Motor neuron (in vitro differentiated cells): ENCODE results near the gene ACOX3. TPM values are rescaled to one million over a fixed set of nuclear protein-coding genes. Genes with fewer than 3 reads are reported as not detected.
"Not testable (repeated sequence)": the region's sequence is repeated elsewhere in the genome, so short reads cannot be mapped to it uniquely, and the experiment has no call there.

Experiments used
- ATAC-seq, 8 experiments: fragments of 200-7000 bp; cut with Tn5 transposase; replicated peaks in 6 of 8; 2 replicates each; pipeline ENCODE4 v1.8.0; 2021; ENCODE audit warnings: mild to moderate bottlenecking in 8 of 8, moderate library complexity in 8 of 8
- H3K27ac ChIP-seq, 2 donors: fragments of 250-450 bp; sonication (Bioruptor Pico); 2 replicates each; pipeline ENCODE4 v1.9.0; 2021; ENCODE audit warnings: antibody characterized with exemption in 2 of 2, mild to moderate bottlenecking in 2 of 2, moderate library complexity in 1 of 2
- H3K4me1 ChIP-seq, 2 donors: fragments of 250-450 bp; sonication (Bioruptor Pico); replicated peaks in 1 of 2; 2 replicates each; pipeline ENCODE4 v1.6.1; 2021; ENCODE audit warnings: antibody characterized with exemption in 2 of 2, mild to moderate bottlenecking in 2 of 2, moderate library complexity in 1 of 2
- H3K4me3 ChIP-seq, 5 donors: fragments of 250-450 bp; sonication (Bioruptor Pico); 2 replicates each; pipeline ENCODE4 v1.9.0; 2021; ENCODE audit warnings: antibody characterized with exemption in 5 of 5, mild to moderate bottlenecking in 5 of 5, moderate library complexity in 4 of 5
- WGBS, 10 experiments: fragments of 450-650 bp; shearing (Covaris generic); methylation state at CpG; one replicate each; pipeline ENCODE4 v1.0.0; 2022; 5-methylcytosine and 5-hydroxymethylcytosine counted together
- in situ Hi-C, 9 experiments: fragments of 400-800 bp; cut with MboI; loops; one replicate each; pipeline ENCODE4 v1.15.0; 2021; ENCODE audit warnings: low sequenced_read_pairs in 9 of 9, low pct_unique_long_range_greater_than_20kb in 2 of 9; ENCODE audit not compliant: unreplicated experiment in 9 of 9
- total RNA-seq, 8 experiments: library from RNA; unstranded; fragments of 300-600 nt; gene quantifications; 2 replicates each; pipeline versions ENCODE4 v1.2.3 to v1.2.4, GENCODE V29; 2022

ACOX3 gene
- total RNA-seq: 10 to 100 TPM in 6 of 8 experiments, 1 to 10 TPM in 2; 6.9 to 19.7 (median 12.6) TPM

DNA sequence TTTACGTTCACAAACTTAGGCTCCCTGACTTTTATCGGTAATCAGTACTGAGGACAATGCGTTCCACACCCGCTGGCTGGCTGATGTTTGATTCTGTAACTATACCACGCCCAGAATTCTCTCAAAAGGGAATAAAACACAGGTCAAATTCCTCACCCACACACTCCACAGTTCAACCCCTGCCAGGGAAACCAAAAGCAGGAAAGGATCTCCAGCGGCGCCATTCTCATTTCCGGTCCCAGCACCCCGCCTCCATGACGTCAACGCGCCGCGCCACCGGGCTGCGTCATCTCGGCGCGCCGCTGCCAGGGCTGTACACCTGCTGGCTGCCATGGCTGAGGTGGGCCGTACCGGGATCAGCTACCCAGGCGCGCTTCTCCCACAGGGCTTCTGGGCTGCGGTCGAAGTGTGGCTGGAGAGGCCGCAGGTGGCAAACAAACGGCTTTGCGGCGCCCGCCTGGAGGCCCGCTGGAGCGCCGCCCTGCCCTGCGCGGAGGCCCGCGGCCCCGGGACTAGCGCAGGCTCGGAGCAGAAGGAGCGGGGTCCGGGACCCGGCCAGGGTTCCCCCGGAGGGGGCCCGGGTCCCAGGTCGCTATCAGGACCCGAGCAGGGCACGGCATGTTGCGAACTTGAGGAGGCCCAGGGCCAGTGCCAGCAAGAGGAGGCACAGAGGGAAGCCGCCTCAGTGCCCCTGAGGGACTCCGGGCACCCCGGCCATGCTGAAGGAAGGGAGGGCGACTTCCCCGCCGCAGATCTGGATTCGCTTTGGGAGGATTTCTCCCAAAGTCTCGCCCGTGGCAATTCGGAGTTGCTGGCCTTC, at the start of gene ACOX3, which contains the start of gene TRMT44:
TSS of gene ACOX3 (minus strand) at position 232 of the 820 bp plus-strand sequence. CDS start 24,202 bp downstream, outside the sequence.
TSS of gene TRMT44 (plus strand) at position 286 of the 820 bp plus-strand sequence. CDS start at position 332, 46 bp downstream.
- Histone ChIP-seq H3K4me3 (peak within 1 kb of the TSS; percentile 84 to 96 (median 89)), H3K4me1 (peaks cover 23 to 34% of the 10 kb centered on the region in 2 donors), H3K27ac (peak within 1 kb of the TSS; percentile 81 to 90)
- ATAC-seq: peak; percentile 88 to 96 (median 93)
- 0 to 6% (median 0%) methylated on average over 1 to 19 of the region's 60 CpGs; no CpG with 5 or more reads in 3 of the 10 experiments for WGBS, 10 experiments
- in situ Hi-C loops: no loop called here

DNA sequence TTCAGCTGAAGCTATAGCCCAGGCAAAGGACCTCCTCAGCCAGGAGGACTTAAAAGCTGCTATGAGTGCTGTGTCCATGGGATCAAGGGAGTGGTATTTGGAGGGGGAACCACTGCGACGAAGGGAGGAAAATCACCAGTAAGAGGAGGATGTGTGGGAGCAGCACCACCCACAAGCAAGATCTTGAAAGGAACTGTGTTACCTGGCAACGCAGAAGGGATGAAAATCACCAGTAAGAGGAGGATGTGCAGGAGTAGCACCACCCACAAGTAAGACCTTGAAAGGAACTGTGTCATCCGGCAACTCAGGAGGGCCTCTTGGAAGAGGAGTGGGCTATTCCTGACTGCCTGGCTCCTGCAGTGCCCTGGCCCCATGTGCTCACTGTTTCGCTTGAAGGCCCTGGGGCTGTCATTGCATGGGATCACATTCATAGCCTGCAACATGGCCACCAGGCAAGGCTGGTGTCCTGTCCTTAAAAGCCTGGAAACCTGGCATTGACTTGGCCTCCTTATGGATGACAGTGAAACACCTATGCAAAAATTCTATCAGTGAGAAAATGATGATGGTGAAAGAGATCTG, 48.4 kb upstream of the ACOX3 start:
- ATAC-seq: no peak
- Histone ChIP-seq H3K4me3 (no peak overlapping the region), H3K4me1 (peaks cover 0 to 3% of the 10 kb centered on the region in 2 donors), H3K27ac (no peak overlapping the region)
- in situ Hi-C loops: no loop called here
- WGBS, 10 experiments: 100% methylated on average over 1 to 3 of the region's 5 CpGs; no CpG with 5 or more reads in 7 of the 10 experiments

DNA sequence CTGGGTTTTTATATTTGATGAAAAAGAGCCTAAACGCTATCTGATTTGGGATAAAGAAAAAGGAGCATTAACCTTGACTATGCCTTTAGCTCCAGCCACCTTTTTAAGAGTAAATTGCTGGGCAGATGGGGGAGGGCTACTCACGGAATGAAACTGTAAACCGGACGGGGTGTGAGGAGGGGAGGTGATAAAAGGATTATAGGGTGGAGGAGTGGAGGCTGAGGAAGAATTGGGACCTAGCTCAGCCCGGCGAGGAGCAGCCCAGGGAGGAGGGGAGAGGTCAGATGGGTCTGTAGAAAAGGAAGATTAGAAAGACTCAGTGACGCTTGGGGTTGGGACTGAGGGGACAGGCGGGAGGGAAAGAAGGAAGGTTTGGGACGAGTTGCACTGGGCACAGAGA, 46.1 kb upstream of the ACOX3 start:
- H3K4me1 ChIP-seq, in situ Hi-C loops, ATAC-seq, H3K4me3 ChIP-seq, H3K27ac ChIP-seq: not testable (repeated sequence)
- 24 to 80% (median 53%) methylated on average over 1 to 5 of the region's 9 CpGs; no CpG with 5 or more reads in 6 of the 10 experiments for WGBS, 10 experiments

DNA sequence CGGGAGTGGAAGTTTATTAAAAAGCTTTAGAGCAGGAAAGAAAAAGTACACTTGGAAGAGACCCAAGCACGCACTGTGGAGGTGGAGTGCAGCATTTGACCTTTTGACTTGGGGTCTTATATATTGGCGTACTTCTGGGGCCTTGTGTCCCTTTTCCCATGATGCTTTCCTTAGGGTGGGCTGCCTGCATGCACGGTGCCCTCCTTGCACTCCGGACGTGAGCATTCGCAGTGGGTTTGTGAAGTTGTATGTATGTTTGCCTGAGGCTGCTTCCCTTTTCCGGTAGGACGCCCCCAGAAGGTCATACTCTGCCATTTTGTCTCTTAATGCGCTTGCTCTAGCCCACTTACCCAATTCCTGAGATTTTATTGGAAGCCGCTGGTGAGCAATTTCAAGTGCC, 39.7 kb upstream of the ACOX3 start:
- 40 to 100% (median 91%) methylated on average over 1 to 8 of the region's 11 CpGs; no CpG with 5 or more reads in 3 of the 10 experiments for WGBS, 10 experiments
- no peak for ATAC-seq
- Histone ChIP-seq H3K4me3 (no peak overlapping the region), H3K4me1 (peaks cover 8 to 12% of the 10 kb centered on the region in 2 donors), H3K27ac (no peak overlapping the region)
- in situ Hi-C loops: no loop called here

DNA sequence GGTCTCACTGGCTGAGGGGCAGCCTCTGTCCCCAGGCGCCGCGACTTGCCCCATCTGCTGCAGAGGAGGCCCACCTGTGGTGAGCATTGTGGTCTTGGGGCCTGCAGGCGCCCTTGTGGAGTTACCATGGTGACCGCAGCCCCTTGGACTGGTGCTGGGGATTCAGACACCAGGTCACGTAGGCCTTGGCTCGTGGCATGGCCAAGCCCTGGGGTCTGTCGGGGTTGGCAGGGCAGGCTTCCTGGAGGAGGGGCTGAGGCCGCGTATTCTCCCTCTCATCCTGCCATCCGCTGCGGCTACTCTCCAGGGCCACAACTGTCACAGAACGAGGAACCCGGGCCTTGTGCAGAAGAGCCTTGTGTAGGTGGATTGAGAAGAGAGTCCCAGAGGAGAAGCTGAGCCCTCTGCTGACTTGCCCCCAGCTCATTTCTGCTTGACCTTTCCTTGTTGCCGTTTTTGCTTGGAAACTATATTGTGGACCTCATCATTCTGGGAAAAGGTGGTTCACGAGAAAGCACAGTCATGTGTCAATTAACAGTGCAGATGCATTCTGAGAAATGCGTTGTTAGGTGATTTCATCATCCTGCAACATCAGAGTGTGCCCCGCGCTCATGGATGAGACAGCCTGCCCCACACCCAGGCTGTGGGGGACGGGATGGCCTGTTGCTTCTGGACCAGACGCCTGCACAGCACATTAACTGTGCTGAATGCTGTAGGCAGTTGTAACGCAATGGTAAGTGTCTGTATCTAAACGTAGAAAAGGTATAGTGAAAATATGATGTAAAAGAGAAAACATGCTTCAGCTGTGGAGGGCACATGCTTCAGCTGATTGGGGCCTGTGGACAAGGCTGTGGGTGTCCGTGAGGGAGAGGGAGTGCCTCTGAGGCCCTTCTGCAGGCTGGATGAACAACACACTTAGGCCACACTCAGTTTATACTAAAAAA, 38.5 kb upstream of the ACOX3 start:
- in situ Hi-C loops: loop anchor here in 1 of 9 experiments (10.0 kb wide), 1 partner anchor 116 kb away; the partner anchor contains the start of gene CPZ
- ATAC-seq: peak; percentile 43 to 95 (median 92)
- Histone ChIP-seq H3K27ac (peak overlapping the region in 1 of 2 donors; percentile 67), H3K4me1 (peaks cover 8 to 12% of the 10 kb centered on the region in 2 donors), H3K4me3 (no peak overlapping the region)
- 61 to 91% (median 73%) methylated on average over 1 to 14 of the region's 24 CpGs; no CpG with 5 or more reads in 1 of the 10 experiments for WGBS, 10 experiments

DNA sequence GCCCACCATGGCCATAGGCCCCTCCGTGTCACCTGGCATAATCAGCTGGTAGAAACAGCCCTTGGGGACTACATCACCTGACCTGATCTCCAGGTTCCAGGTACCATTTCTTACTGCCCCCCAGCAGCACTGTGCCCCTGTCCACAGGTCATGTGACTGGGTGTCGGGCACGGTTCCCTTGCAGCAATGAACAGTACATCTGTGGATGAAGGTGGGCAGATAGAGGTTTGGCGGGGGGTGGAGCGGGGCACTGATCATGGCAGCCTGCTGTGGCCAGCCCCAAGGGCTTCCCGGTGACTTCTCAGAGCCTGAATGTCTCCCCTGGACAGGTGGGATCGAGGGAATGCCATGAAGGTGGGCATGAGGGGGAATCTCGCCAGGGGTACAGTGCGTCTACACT, 37.8 kb upstream of the ACOX3 start:
- H3K4me3 ChIP-seq: no peak overlapping the region
- ATAC-seq: no peak
- no CpG with 5 or more reads among the region's 9 CpGs for WGBS, 10 experiments
- peaks cover 8 to 12% of the 10 kb centered on the region in 2 donors for H3K4me1 ChIP-seq
- peak overlapping the region in 1 of 2 donors; percentile 67 for H3K27ac ChIP-seq
- in situ Hi-C loops: loop anchor here in 1 of 9 experiments (10.0 kb wide), 1 partner anchor 116 kb away; the partner anchor contains the start of gene CPZ

DNA sequence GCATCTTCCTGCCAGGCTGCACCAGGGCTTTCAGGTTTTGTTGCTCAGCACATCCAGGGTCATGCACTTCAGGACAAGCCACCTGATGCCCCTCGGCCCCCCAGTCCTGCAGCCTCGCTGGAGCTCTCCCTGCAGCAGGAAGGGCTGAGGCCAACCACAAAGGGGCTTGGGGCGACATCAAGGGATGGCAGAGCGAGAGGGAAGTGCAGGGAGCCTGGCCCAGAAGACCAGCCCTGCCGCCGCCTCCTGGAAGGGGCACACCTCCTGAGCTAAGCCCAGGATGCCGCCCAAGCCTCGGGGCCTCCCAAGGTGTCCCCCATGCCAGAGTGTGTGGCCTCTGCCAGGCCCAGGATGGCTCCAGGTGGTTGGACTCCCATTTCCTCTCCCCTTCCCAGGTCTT, 37.2 kb upstream of the ACOX3 start:
- in situ Hi-C loops: loop anchor here in 1 of 9 experiments (10.0 kb wide), 1 partner anchor 117 kb away; the partner anchor contains the start of gene CPZ
- no peak for ATAC-seq
- no peak overlapping the region for H3K4me3 ChIP-seq
- H3K4me1 ChIP-seq: peaks cover 8 to 12% of the 10 kb centered on the region in 2 donors
- WGBS, 10 experiments: 100% methylated on average over 1 of the region's 8 CpGs; no CpG with 5 or more reads in 9 of the 10 experiments
- H3K27ac ChIP-seq: no peak overlapping the region

DNA sequence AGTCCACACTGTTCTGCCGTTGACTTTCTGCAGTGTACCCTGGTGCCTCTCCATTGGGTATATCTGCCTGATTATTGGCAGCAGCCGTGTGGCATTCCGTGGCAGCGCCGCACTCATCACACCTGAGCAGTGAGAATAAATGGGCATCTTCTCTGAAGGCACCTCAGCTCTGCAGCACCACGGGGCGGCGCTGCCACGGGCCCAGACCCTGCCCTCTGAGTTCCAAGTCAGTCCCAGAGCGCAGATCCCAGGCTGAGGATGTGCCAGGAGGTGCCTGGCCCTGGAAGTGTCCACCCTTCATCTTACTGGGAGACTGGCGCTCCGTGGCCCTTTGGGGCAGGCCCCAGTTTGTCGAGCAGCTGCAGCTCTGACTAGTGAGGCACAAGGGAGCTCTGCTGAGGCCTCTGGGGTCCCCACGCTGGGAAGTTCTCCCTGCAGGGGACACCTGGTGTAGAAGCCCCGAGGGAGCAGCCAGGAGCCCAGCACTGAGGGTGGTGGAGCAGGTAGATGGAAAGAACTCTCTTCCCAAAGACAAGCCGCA, 36.6 kb upstream of the ACOX3 start:
- no peak for ATAC-seq
- Histone ChIP-seq H3K27ac (no peak overlapping the region), H3K4me3 (no peak overlapping the region), H3K4me1 (peaks cover 8 to 12% of the 10 kb centered on the region in 2 donors)
- in situ Hi-C loops: loop anchor here in 1 of 9 experiments (10.0 kb wide), 1 partner anchor 118 kb away; the partner anchor contains the start of gene CPZ
- WGBS, 10 experiments: 80 to 100% (median 92%) methylated on average over 1 to 7 of the region's 16 CpGs; no CpG with 5 or more reads in 6 of the 10 experiments

DNA sequence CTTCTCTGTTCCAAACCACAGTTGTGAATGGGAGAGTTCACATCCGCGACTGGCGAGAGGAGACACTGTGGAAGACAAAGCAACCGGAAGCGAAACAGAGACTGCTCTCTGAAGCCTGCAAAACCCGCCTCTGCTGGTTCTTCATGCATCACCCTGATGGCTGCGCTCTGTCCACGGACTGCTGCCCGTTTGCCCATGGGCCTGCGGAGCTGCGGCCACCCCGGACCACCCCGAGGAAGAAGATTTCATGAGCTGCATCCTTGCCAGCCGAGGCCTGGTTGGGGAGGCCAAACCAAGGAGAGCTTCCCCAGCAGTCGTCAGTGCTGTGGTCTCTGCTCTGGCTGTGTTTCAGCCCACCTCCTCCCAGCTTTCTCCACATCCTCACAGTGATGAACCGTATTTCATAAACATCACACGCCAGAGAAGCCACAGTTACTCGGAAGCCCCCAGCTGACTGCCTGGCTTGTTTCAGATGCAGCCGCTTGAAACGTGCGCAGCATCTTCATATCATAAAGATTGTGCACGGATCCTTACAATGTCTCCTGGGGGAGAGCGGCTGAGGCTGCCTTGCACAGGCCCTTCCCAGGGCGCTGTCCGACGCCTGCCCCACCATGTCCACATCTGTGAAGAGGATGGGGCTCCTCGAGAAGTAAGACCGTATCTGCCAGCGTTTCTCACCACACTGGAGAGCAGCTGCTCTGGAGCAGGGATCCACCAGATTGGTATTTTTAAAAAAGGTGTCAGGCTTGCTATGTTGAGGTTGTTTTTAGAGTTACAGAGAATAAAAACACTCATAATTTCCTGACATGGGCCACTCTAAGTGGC, 35.4 kb upstream of the ACOX3 start:
- 84 to 98% (median 93%) methylated on average over 5 to 20 of the region's 29 CpGs; no CpG with 5 or more reads in 2 of the 10 experiments for WGBS, 10 experiments
- no peak overlapping the region for H3K27ac ChIP-seq
- in situ Hi-C loops: loop anchor here in 1 of 9 experiments (10.0 kb wide), 1 partner anchor 119 kb away; the partner anchor contains the start of gene CPZ
- no peak overlapping the region for H3K4me3 ChIP-seq
- no peak for ATAC-seq
- H3K4me1 ChIP-seq: peaks cover 8 to 12% of the 10 kb centered on the region in 2 donors

DNA sequence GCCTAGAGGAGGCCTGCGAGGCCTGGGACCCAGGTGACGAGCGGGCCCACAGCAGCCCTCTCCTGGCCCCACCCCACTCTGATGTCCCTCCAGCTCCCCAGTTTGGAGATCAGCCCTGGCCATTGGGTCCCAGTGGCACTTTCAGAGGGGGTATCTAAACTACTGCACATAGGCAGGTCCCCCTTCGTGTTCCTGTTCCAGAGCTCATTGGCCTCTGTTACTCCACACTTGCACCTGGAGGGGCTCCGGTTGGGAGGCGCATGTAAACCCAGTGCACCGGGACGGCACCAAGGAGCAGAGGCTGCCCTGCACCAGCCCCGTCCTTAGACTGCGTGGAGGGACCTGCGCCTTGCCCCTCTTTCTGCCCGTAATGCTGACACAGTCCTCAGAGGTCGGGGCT, 34.3 kb upstream of the ACOX3 start:
- H3K4me3 ChIP-seq: no peak overlapping the region
- peaks cover 8 to 12% of the 10 kb centered on the region in 2 donors for H3K4me1 ChIP-seq
- no peak for ATAC-seq
- H3K27ac ChIP-seq: no peak overlapping the region
- in situ Hi-C loops: loop anchor here in 1 of 9 experiments (10.0 kb wide), 1 partner anchor 120 kb away; the partner anchor contains the start of gene CPZ
- WGBS, 10 experiments: 86 to 100% (median 100%) methylated on average over 1 to 2 of the region's 13 CpGs; no CpG with 5 or more reads in 6 of the 10 experiments

DNA sequence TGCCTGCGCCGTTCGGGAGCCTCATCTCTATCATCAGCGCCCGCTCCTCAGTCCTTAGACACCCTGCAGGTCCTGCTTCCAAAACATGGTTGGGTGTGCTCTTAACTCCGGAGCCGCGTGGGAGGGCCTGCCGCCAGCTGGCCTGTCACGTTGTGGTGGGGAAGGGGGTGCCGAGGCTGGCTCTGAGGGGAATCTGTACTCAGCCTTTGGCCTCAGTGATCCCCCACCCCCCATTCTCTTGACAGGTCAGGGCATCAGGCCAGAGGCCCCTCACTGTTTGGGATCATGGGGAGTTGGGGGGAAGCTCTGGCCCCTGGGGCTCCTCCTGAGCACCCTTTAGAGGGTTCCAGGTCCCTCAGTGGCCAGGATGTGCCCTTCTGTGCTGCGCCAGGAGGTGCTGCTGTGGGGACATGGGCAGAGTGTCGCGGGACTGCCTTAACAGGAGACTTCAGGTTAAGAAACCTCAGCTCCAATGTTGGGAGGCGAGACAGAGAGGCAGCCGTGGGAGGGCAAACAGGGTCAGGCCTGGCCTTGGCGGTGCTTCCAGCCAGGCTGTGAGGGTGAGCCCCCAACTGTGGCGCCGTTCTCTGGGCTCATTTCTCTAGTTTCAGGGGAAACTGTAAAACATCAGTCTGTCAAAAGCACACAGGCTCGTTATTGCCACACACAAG, 33.5 kb upstream of the ACOX3 start:
- in situ Hi-C loops: loop anchor here in 1 of 9 experiments (10.0 kb wide), 1 partner anchor 121 kb away; the partner anchor contains the start of gene CPZ
- Histone ChIP-seq H3K27ac (no peak overlapping the region), H3K4me3 (no peak overlapping the region), H3K4me1 (peaks cover 3 to 4% of the 10 kb centered on the region in 2 donors)
- ATAC-seq: no peak
- WGBS, 10 experiments: 68 to 100% (median 83%) methylated on average over 1 to 10 of the region's 20 CpGs; no CpG with 5 or more reads in 2 of the 10 experiments
